HEK293 (cell line): ENCODE data around the gene KCNJ9.

ENCODE experiments used
- CTCF ChIA-PET: fragments of 350-600 bp; formaldehyde crosslinking; extraction: SDS; loops from one replicate; lab custom pipeline; 2021; ENCODE audit warnings: antibody characterized with exemption; lab: Yijun Ruan, JAX
- POLR2A ChIA-PET: fragments of 300-600 bp; formaldehyde crosslinking; extraction: SDS; loops from one replicate; lab custom pipeline; 2020; ENCODE audit warnings: antibody characterized with exemption, inconsistent platforms; lab: Yijun Ruan, JAX
- H3K27ac ChIP-seq: fragments of 200-500 bp; sonication (Bioruptor generic); 2 replicates; pipeline ENCODE4 v1.5.1; 2014; ENCODE audit warnings: low read depth, low read length, control low read depth, inconsistent platforms; ENCODE audit errors: extremely low read depth
- H3K36me3 ChIP-seq, 2 experiments: fragments of 200-500 bp in 1 of 2; sonication (Bioruptor generic) in 1 of 2; 1 replicate in 1 of 2; 2 replicates in 1 of 2; pipeline ENCODE4 v1.5.1; 2014 to 2017; ENCODE audit warnings: inconsistent platforms in 2 of 2, low read length in 2 of 2; ENCODE audit not compliant: control insufficient read depth in 2 of 2, insufficient read depth in 1 of 2
- H3K4me1 ChIP-seq: fragments of 200-500 bp; sonication (Bioruptor generic); 2 replicates; pipeline ENCODE4 v1.5.1; 2014; ENCODE audit warnings: mild to moderate bottlenecking, low read length, inconsistent platforms; ENCODE audit not compliant: control insufficient read depth, insufficient read depth
- H3K4me3 ChIP-seq: 2 replicates; pipeline ENCODE4 v1.5.1; 2011; ENCODE audit warnings: low read depth, mild to moderate bottlenecking, control low read depth, low read length, moderate library complexity
- H3K9me3 ChIP-seq: fragments of 200-500 bp; sonication (Bioruptor generic); 2 replicates; pipeline ENCODE4 v1.5.1; 2014; ENCODE audit warnings: low read depth, low read length, inconsistent platforms; ENCODE audit not compliant: control insufficient read depth, insufficient read depth
- IKZF3 ChIP-seq: fragments of 450-650 bp; IDR thresholded peaks from 2 replicates; pipeline ENCODE4 v1.5.0; 2018; ENCODE audit warnings: missing biosample characterization, mild to moderate bottlenecking, missing genetic modification characterization, moderate library complexity
- KLF7 ChIP-seq: fragments of 450-650 bp; formaldehyde crosslinking; IDR thresholded peaks from 2 replicates; pipeline ENCODE4 v1.5.1; 2016; ENCODE audit warnings: missing biosample characterization, missing genetic modification characterization, borderline replicate concordance
- KLF8 ChIP-seq: fragments of 450-650 bp; formaldehyde crosslinking; IDR thresholded peaks from 2 replicates; pipeline ENCODE4 v1.5.1; 2016; ENCODE audit warnings: missing biosample characterization, missing genetic modification characterization
- MYNN ChIP-seq: fragments of 450-650 bp; formaldehyde crosslinking; IDR thresholded peaks from 2 replicates; pipeline ENCODE4 v1.5.1; 2016; ENCODE audit warnings: missing biosample characterization, missing genetic modification characterization, borderline replicate concordance
- TCF7L2 ChIP-seq: IDR thresholded peaks from 2 replicates; pipeline ENCODE4 v1.6.1; 2011; ENCODE audit warnings: low read depth, mild to moderate bottlenecking, inconsistent platforms, low read length, moderate library complexity, borderline replicate concordance
- ZEB2 ChIP-seq: fragments of 450-650 bp; formaldehyde crosslinking; IDR thresholded peaks from 2 replicates; pipeline ENCODE4 v1.5.1; 2016; ENCODE audit warnings: missing biosample characterization, missing genetic modification characterization
- ZNF23 ChIP-seq: fragments of 450-650 bp; formaldehyde crosslinking; IDR thresholded peaks from 2 replicates; pipeline ENCODE4 v1.5.1; 2016; ENCODE audit warnings: missing biosample characterization, missing genetic modification characterization, borderline replicate concordance
- ZNF274 ChIP-seq, 2 experiments: fragments of 200-500 bp in 1 of 2; fragments of 450-650 bp in 1 of 2; sonication (Bioruptor generic) in 1 of 2; formaldehyde crosslinking in 1 of 2; IDR thresholded peaks; 2 replicates each; pipeline versions ENCODE4 v1.5.1 to v1.6.1; 2014 to 2016; ENCODE audit warnings: borderline replicate concordance in 1 of 2, inconsistent platforms in 1 of 2, low read length in 1 of 2, missing biosample characterization in 1 of 2, missing genetic modification characterization in 1 of 2
- ZNF311 ChIP-seq: fragments of 450-650 bp; formaldehyde crosslinking; IDR thresholded peaks from 2 replicates; pipeline ENCODE4 v1.5.1; 2017; ENCODE audit warnings: missing biosample characterization, missing genetic modification characterization, borderline replicate concordance
- ZNF473 ChIP-seq: fragments of 450-650 bp; formaldehyde crosslinking; IDR thresholded peaks from 2 replicates; pipeline ENCODE4 v1.5.1; 2017; ENCODE audit warnings: missing biosample characterization, missing genetic modification characterization
- ZNF529 ChIP-seq: fragments of 450-650 bp; formaldehyde crosslinking; IDR thresholded peaks from 2 replicates; pipeline ENCODE4 v1.5.1; 2017; ENCODE audit warnings: missing genetic modification characterization, missing biosample characterization; ENCODE audit not compliant: insufficient replicate concordance
- ZNF544 ChIP-seq: fragments of 450-650 bp; formaldehyde crosslinking; IDR thresholded peaks from 2 replicates; pipeline ENCODE4 v1.5.0; 2017; ENCODE audit warnings: missing biosample characterization, missing genetic modification characterization
- ZNF707 ChIP-seq: fragments of 450-650 bp; formaldehyde crosslinking; IDR thresholded peaks from 2 replicates; pipeline ENCODE4 v1.5.1; 2016; ENCODE audit warnings: missing biosample characterization, missing genetic modification characterization
- ZNF777 ChIP-seq: fragments of 450-650 bp; formaldehyde crosslinking; IDR thresholded peaks from 2 replicates; pipeline ENCODE4 v1.5.1; 2017; ENCODE audit warnings: missing biosample characterization, missing genetic modification characterization, borderline replicate concordance
- ZNF837 ChIP-seq: fragments of 450-650 bp; formaldehyde crosslinking; IDR thresholded peaks from 2 replicates; pipeline ENCODE4 v1.5.1; 2016; ENCODE audit warnings: missing biosample characterization, missing genetic modification characterization
- TF ChIP-seq, protein P1 (sequence below): fragments of 450-650 bp; formaldehyde crosslinking; conservative IDR thresholded peaks from 2 replicates; pipeline ENCODE4 v1.5.1; 2016; ENCODE audit warnings: low read depth, missing biosample characterization, missing genetic modification characterization
- TF ChIP-seq, protein P2 (sequence below): fragments of 450-650 bp; formaldehyde crosslinking; IDR thresholded peaks from 2 replicates; pipeline ENCODE4 v1.5.1; 2016; ENCODE audit warnings: missing biosample characterization, missing genetic modification characterization, low read depth
- TF ChIP-seq, protein P3 (sequence below): fragments of 450-650 bp; formaldehyde crosslinking; IDR thresholded peaks from 2 replicates; pipeline ENCODE4 v1.5.1; 2017; ENCODE audit warnings: missing biosample characterization, missing genetic modification characterization
- TF ChIP-seq, protein P4 (sequence below): fragments of 450-650 bp; formaldehyde crosslinking; IDR thresholded peaks from 2 replicates; pipeline ENCODE4 v1.5.1; 2016; ENCODE audit warnings: missing biosample characterization, missing genetic modification characterization, borderline replicate concordance

The KCNJ9 gene

DNA sequence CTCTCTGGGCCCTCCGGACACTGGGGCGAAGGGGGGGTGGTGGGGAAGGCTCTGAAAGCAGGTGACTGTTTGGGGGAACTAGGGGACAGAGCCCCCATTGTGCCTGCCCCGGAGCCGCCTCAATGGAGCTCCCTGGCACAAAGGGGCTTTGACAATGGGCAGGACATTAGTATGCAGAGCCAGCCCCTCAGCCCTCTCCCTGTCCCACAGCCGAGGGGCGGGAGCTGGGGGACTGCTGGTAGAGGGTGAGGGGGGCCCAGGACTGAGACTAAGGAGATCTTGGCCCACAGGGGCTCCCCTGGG is 19.2 kb upstream of the KCNJ9 start (continued):
- TF ChIP-seq, protein P1, sequence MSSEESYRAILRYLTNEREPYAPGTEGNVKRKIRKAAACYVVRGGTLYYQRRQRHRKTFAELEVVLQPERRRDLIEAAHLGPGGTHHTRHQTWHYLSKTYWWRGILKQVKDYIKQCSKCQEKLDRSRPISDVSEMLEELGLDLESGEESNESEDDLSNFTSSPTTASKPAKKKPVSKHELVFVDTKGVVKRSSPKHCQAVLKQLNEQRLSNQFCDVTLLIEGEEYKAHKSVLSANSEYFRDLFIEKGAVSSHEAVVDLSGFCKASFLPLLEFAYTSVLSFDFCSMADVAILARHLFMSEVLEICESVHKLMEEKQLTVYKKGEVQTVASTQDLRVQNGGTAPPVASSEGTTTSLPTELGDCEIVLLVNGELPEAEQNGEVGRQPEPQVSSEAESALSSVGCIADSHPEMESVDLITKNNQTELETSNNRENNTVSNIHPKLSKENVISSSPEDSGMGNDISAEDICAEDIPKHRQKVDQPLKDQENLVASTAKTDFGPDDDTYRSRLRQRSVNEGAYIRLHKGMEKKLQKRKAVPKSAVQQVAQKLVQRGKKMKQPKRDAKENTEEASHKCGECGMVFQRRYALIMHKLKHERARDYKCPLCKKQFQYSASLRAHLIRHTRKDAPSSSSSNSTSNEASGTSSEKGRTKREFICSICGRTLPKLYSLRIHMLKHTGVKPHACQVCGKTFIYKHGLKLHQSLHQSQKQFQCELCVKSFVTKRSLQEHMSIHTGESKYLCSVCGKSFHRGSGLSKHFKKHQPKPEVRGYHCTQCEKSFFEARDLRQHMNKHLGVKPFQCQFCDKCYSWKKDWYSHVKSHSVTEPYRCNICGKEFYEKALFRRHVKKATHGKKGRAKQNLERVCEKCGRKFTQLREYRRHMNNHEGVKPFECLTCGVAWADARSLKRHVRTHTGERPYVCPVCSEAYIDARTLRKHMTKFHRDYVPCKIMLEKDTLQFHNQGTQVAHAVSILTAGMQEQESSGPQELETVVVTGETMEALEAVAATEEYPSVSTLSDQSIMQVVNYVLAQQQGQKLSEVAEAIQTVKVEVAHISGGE (tag by site-specific recombination) = no peak
- no peak for TF ChIP-seq IKZF3

DNA sequence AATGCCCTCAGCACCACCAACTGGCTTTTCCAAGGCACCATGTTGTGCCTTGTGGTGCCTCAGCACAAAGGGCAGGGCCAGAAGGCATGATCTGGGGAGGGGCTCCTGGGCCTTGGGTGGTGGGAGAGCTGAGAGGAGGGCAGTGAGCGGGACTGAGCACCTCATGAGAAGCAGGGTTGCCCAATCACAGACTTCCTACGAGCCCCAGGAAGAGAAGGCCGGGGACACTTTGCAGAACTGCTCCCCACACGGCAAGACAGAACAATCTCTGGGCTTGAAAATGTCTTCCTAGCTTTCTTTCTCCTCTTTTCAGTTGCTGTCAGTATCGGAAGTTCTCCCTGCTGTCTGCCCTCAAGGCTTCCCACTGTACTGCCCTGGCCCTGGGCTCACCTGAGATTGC is 18.2 kb upstream of the KCNJ9 start:
- H3K36me3 ChIP-seq = no peaks in the 10 kb centered on the region
- TF ChIP-seq KLF7 (tag by site-specific recombination) = no peak
- TF ChIP-seq, all 188 proteins: peak for 0
- CTCF ChIA-PET = interaction anchor here (1.3 to 3.8 kb wide), 4 partner anchors 13 to 23 kb away, joined by 3 to 16 read pairs (median 13); no protein-coding TSS in a partner anchor
- POLR2A ChIA-PET = no interaction called here
- Histone ChIP-seq H3K4me3 (no peak overlapping the region), H3K9me3 (no peaks in the 10 kb centered on the region), H3K4me1 (no peaks in the 10 kb centered on the region), H3K27ac (no peak overlapping the region)

DNA sequence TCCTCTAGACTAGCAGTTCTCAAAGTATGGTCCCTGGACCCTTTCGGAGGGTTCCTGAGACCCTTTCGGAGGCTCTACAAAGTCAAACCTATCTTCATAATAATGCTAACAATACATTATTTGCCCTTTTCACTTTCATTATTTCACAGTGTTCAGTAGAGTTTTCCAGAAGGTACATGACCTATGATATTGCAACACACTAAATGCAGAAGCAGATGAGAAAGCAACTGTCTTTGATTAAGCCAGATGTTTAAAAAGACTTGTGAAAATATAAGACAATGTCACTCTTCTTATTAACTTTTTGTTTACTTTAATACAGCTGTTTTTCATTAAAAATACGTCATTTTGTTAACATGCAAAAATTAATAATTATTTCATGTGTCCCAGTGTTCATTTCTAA is 17.2 kb upstream of the KCNJ9 start:
- Histone ChIP-seq H3K27ac (no peak overlapping the region), H3K9me3 (no peaks in the 10 kb centered on the region), H3K36me3 (no peaks in the 10 kb centered on the region), H3K4me3 (no peak overlapping the region), H3K4me1 (no peaks in the 10 kb centered on the region)
- CTCF ChIA-PET = interaction anchor here (0.9 to 3.8 kb wide), 6 partner anchors 12 to 57 kb away, joined by 3 to 16 read pairs (median 7); no protein-coding TSS in a partner anchor
- POLR2A ChIA-PET = interaction anchor here (0.6 kb wide), 1 partner anchor 104 kb away, joined by 4 read pairs; no protein-coding TSS in a partner anchor
- TF ChIP-seq ZNF707 (tag by site-specific recombination) (no peak), ZNF23 (no peak), ZNF473 (tag by site-specific recombination) (no peak), ZNF837 (tag by site-specific recombination) (no peak), KLF8 (tag by site-specific recombination) (no peak), ZEB2 (tag by site-specific recombination) (no peak), ZNF311 (tag by site-specific recombination) (no peak), ZNF274 (IDR thresholded peaks at IDR 0.05; ENCODE audit: low read length) (no peak), ZNF274 (tag by site-specific recombination; IDR thresholded peaks at IDR 0.05; ENCODE audit: borderline replicate concordance) (no peak), ZNF777 (tag by site-specific recombination) (no peak), KLF7 (tag by site-specific recombination) (no peak), MYNN (tag by site-specific recombination) (no peak), TCF7L2 (no peak), ZNF544 (tag by site-specific recombination) (no peak), ZNF529 (tag by site-specific recombination) (no peak)
- TF ChIP-seq, protein P2, sequence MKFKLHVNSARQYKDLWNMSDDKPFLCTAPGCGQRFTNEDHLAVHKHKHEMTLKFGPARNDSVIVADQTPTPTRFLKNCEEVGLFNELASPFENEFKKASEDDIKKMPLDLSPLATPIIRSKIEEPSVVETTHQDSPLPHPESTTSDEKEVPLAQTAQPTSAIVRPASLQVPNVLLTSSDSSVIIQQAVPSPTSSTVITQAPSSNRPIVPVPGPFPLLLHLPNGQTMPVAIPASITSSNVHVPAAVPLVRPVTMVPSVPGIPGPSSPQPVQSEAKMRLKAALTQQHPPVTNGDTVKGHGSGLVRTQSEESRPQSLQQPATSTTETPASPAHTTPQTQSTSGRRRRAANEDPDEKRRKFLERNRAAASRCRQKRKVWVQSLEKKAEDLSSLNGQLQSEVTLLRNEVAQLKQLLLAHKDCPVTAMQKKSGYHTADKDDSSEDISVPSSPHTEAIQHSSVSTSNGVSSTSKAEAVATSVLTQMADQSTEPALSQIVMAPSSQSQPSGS (tag by site-specific recombination) = no peak
- TF ChIP-seq, protein P3, sequence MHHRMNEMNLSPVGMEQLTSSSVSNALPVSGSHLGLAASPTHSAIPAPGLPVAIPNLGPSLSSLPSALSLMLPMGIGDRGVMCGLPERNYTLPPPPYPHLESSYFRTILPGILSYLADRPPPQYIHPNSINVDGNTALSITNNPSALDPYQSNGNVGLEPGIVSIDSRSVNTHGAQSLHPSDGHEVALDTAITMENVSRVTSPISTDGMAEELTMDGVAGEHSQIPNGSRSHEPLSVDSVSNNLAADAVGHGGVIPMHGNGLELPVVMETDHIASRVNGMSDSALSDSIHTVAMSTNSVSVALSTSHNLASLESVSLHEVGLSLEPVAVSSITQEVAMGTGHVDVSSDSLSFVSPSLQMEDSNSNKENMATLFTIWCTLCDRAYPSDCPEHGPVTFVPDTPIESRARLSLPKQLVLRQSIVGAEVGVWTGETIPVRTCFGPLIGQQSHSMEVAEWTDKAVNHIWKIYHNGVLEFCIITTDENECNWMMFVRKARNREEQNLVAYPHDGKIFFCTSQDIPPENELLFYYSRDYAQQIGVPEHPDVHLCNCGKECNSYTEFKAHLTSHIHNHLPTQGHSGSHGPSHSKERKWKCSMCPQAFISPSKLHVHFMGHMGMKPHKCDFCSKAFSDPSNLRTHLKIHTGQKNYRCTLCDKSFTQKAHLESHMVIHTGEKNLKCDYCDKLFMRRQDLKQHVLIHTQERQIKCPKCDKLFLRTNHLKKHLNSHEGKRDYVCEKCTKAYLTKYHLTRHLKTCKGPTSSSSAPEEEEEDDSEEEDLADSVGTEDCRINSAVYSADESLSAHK (tag by site-specific recombination) = no peak
- TF ChIP-seq, protein P4, sequence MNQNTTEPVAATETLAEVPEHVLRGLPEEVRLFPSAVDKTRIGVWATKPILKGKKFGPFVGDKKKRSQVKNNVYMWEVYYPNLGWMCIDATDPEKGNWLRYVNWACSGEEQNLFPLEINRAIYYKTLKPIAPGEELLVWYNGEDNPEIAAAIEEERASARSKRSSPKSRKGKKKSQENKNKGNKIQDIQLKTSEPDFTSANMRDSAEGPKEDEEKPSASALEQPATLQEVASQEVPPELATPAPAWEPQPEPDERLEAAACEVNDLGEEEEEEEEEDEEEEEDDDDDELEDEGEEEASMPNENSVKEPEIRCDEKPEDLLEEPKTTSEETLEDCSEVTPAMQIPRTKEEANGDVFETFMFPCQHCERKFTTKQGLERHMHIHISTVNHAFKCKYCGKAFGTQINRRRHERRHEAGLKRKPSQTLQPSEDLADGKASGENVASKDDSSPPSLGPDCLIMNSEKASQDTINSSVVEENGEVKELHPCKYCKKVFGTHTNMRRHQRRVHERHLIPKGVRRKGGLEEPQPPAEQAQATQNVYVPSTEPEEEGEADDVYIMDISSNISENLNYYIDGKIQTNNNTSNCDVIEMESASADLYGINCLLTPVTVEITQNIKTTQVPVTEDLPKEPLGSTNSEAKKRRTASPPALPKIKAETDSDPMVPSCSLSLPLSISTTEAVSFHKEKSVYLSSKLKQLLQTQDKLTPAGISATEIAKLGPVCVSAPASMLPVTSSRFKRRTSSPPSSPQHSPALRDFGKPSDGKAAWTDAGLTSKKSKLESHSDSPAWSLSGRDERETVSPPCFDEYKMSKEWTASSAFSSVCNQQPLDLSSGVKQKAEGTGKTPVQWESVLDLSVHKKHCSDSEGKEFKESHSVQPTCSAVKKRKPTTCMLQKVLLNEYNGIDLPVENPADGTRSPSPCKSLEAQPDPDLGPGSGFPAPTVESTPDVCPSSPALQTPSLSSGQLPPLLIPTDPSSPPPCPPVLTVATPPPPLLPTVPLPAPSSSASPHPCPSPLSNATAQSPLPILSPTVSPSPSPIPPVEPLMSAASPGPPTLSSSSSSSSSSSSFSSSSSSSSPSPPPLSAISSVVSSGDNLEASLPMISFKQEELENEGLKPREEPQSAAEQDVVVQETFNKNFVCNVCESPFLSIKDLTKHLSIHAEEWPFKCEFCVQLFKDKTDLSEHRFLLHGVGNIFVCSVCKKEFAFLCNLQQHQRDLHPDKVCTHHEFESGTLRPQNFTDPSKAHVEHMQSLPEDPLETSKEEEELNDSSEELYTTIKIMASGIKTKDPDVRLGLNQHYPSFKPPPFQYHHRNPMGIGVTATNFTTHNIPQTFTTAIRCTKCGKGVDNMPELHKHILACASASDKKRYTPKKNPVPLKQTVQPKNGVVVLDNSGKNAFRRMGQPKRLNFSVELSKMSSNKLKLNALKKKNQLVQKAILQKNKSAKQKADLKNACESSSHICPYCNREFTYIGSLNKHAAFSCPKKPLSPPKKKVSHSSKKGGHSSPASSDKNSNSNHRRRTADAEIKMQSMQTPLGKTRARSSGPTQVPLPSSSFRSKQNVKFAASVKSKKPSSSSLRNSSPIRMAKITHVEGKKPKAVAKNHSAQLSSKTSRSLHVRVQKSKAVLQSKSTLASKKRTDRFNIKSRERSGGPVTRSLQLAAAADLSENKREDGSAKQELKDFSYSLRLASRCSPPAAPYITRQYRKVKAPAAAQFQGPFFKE (tag by site-specific recombination) = no peak
